Vagina (tissue), 2 donors: Measurements from ENCODE around the gene GCNT4. TPM values are rescaled to one million over a fixed set of nuclear protein-coding genes. Genes with fewer than 3 reads are reported as not detected.

ENCODE experiments used
- DNase-seq, 2 donors: peaks; one replicate each; pipeline ENCODE4 v3.0.0-alpha.2; 2017; ENCODE audit errors: extremely low spot score in 2 of 2
- H3K27ac ChIP-seq: fragments of 200-600 bp; sonication (generic); one replicate; pipeline ENCODE4 v1.5.1; 2019
- H3K27me3 ChIP-seq: fragments of 200-600 bp; sonication (generic); one replicate; pipeline ENCODE4 v1.5.1; 2019
- H3K36me3 ChIP-seq, 2 donors: fragments of 200-600 bp; sonication (generic); one replicate each; pipeline ENCODE4 v1.5.1; 2017 to 2019
- H3K4me1 ChIP-seq: fragments of 200-600 bp; sonication (generic); one replicate; pipeline ENCODE4 v1.5.1; 2019
- H3K4me3 ChIP-seq, 2 donors: fragments of 200-600 bp; sonication (generic); 1 replicate in 1 of 2; 2 replicates in 1 of 2; pipeline ENCODE4 v1.5.1; 2016 to 2019
- H3K9me3 ChIP-seq: fragments of 200-600 bp; sonication (generic); one replicate; pipeline ENCODE4 v1.5.1; 2019
- POLR2A ChIP-seq, 2 donors: fragments of 450-650 bp; IDR thresholded peaks; one replicate each; pipeline ENCODE4 v1.6.1; 2017; ENCODE audit warnings: antibody characterized with exemption in 2 of 2, mild to moderate bottlenecking in 2 of 2, moderate library complexity in 2 of 2
- POLR2AphosphoS5 ChIP-seq, 2 donors: sonication (generic); formaldehyde crosslinking; IDR thresholded peaks; one replicate each; pipeline ENCODE4 v1.9.0; 2017; ENCODE audit warnings: antibody characterized with exemption in 2 of 2, mild to moderate bottlenecking in 2 of 2, low read depth in 1 of 2; ENCODE audit not compliant: insufficient read depth in 1 of 2
- intact Hi-C: fragments of 100-400 bp; cut with DNase I; formaldehyde crosslinking; loops from one replicate; pipeline ENCODE4 v1.15.1; 2023
- total RNA-seq: library from RNA; depleted of rRNA; stranded (reverse); fragments of >200 nt; gene quantifications from one replicate; pipeline ENCODE4 v1.2.3, GENCODE V29; 2016
- TF ChIP-seq, protein P1 (sequence below), 3 experiments: fragments of 450-650 bp in 2 of 3; fragments of 200-600 bp in 1 of 3; sonication (generic) in 1 of 3; IDR thresholded peaks; one replicate each; pipeline ENCODE4 v1.5.1; 2017 to 2019; ENCODE audit warnings: antibody characterized with exemption in 3 of 3, mild to moderate bottlenecking in 2 of 3, moderate library complexity in 2 of 3

GCNT4 gene
- total RNA-seq, 1 donor from 2014 or later: 2.5 TPM

DNA sequence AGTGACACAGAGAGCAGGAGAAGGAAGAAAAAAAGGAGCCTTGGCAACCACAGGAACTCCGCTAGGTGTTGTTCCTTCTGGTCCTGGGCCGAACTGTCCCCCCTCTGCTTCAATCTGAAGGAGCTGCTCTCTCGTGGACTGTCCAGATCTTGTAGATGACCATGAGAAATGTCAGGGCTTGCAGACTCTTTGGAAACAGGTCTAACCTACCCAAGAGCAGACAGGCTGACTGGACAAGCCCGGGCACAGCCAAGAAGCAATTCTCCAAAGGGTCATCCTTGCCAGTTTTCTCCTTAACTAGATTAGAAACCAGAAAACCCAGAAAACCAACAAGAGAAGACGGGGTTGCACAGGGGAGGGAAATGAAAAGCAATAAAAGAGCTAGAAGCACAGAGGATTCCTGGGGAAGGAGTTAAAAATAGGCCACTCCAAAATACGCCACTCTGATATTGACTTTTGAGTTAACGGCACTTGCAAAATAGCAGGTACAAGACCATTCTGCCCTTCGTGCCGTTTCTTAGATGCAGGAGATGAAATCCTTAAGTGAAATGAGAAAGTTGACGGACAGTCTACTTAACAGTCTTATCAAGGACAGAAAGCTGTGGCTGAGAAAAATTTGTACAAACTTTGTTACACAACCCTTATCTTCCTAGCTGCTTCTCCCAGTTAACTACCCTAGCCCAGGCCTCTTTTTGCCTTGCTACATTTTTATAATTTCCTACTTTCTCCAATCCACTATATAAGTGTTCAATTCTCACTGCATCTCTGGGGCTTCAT is 5.8 kb downstream of the GCNT4 start:
- H3K4me1 ChIP-seq: peaks cover 31% of the 10 kb centered on the region
- no peak for TF ChIP-seq POLR2A (IDR thresholded peaks at IDR 0.05)
- TF ChIP-seq, protein P1, sequence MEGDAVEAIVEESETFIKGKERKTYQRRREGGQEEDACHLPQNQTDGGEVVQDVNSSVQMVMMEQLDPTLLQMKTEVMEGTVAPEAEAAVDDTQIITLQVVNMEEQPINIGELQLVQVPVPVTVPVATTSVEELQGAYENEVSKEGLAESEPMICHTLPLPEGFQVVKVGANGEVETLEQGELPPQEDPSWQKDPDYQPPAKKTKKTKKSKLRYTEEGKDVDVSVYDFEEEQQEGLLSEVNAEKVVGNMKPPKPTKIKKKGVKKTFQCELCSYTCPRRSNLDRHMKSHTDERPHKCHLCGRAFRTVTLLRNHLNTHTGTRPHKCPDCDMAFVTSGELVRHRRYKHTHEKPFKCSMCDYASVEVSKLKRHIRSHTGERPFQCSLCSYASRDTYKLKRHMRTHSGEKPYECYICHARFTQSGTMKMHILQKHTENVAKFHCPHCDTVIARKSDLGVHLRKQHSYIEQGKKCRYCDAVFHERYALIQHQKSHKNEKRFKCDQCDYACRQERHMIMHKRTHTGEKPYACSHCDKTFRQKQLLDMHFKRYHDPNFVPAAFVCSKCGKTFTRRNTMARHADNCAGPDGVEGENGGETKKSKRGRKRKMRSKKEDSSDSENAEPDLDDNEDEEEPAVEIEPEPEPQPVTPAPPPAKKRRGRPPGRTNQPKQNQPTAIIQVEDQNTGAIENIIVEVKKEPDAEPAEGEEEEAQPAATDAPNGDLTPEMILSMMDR (IDR thresholded peaks at IDR 0.05): no peak
- TF ChIP-seq POLR2AphosphoS5 (IDR thresholded peaks at IDR 0.05; ENCODE audit: insufficient read depth in 1 of 2, low read depth in 1 of 2): no peak
- DNase-seq: no peak
- H3K4me3 ChIP-seq: no peak overlapping the region
- no peak overlapping the region for H3K27ac ChIP-seq
- H3K9me3 ChIP-seq: no peaks in the 10 kb centered on the region
- no peaks in the 10 kb centered on the region for H3K36me3 ChIP-seq
- no peaks in the 10 kb centered on the region for H3K27me3 ChIP-seq
- intact Hi-C loops: no loop called here

DNA sequence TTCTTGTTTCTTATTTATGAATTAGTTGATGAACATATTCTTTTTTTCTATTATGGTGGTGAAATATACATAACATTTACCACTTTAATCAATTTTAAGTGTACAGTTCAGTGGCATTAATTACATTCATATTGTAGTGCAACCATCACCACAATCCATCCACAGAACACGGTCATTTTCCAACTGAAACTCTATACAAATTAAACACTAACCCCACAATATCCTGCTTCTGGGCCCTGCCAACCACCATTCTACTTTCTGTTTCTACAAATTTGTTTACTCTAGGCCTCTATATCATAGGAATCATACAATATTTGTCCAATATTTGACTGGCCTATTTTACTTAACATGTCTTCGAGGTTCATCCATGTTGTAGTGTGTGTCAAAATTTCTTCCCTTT is 7.3 kb downstream of the GCNT4 start:
- Histone ChIP-seq H3K36me3 (no peaks in the 10 kb centered on the region), H3K4me1 (peaks cover 16% of the 10 kb centered on the region), H3K27me3 (no peaks in the 10 kb centered on the region), H3K27ac (no peak overlapping the region), H3K4me3 (no peak overlapping the region), H3K9me3 (no peaks in the 10 kb centered on the region)
- no peak for DNase-seq
- TF ChIP-seq, protein P1 (IDR thresholded peaks at IDR 0.05): no peak
- TF ChIP-seq POLR2AphosphoS5 (IDR thresholded peaks at IDR 0.05; ENCODE audit: insufficient read depth in 1 of 2, low read depth in 1 of 2) (no peak), POLR2A (IDR thresholded peaks at IDR 0.05) (no peak)
- intact Hi-C loops: no loop called here

DNA sequence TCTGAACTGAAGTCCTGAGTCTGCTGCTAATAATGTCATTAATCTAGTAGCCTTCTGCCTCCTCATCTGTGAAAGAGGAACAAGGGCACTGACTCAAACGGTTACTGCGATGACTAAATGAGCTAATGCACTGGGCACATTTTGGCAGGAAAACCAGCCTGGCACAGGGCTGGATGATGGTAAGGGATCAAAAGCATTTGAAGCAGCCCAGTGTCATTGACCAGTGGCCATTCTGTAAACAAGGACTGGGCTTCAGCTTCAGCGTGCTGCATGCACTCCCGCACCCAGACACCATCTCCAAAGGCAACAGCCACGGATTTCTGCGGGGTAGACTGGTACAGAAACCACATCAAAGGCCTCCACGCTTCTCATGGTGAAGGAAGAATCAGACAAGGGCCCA is 8.0 kb downstream of the GCNT4 start:
- H3K27me3 ChIP-seq: no peaks in the 10 kb centered on the region
- DNase-seq: no peak
- no peaks in the 10 kb centered on the region for H3K9me3 ChIP-seq
- TF ChIP-seq POLR2AphosphoS5 (IDR thresholded peaks at IDR 0.05; ENCODE audit: insufficient read depth in 1 of 2, low read depth in 1 of 2) (no peak), POLR2A (IDR thresholded peaks at IDR 0.05) (no peak)
- TF ChIP-seq, protein P1 (IDR thresholded peaks at IDR 0.05): no peak
- intact Hi-C loops: no loop called here
- no peak overlapping the region for H3K27ac ChIP-seq
- no peak overlapping the region for H3K4me3 ChIP-seq
- no peaks in the 10 kb centered on the region for H3K36me3 ChIP-seq
- peaks cover 11% of the 10 kb centered on the region for H3K4me1 ChIP-seq

DNA sequence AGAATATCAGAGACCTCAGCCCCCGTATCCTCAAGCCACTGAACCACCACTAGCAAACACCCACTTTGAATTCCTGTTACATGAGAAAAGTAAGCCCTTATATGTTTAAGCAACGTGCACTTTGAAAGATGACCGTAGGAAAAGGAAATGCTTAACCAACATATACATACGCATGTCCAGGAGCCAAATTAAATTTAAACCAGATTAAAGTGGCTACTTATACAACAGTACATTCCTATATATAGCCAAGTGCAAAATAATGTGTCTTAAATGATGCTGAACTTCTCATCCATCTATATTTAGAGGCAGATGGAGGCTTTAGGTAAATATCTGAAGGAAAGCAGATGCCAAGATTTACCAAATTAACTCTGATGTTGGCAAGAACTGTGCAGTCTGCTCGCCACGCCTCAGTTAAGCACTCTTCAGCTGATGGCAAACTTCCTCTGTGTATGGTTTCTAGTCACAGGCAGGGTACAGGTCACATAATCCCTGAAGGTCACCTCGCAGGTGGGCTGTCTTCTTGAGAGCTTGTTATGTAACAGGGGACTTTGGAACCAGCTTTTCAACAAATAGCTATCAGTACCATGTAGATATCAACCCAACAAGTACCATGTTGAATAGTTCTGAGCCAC is 8.6 kb downstream of the GCNT4 start:
- Histone ChIP-seq H3K36me3 (no peaks in the 10 kb centered on the region), H3K9me3 (no peaks in the 10 kb centered on the region), H3K4me1 (peaks cover 7% of the 10 kb centered on the region), H3K27me3 (no peaks in the 10 kb centered on the region), H3K4me3 (no peak overlapping the region), H3K27ac (no peak overlapping the region)
- intact Hi-C loops: no loop called here
- TF ChIP-seq POLR2AphosphoS5 (IDR thresholded peaks at IDR 0.05; ENCODE audit: insufficient read depth in 1 of 2, low read depth in 1 of 2) (no peak), POLR2A (IDR thresholded peaks at IDR 0.05) (no peak)
- TF ChIP-seq, protein P1 (IDR thresholded peaks at IDR 0.05): no peak
- DNase-seq: no peak

DNA sequence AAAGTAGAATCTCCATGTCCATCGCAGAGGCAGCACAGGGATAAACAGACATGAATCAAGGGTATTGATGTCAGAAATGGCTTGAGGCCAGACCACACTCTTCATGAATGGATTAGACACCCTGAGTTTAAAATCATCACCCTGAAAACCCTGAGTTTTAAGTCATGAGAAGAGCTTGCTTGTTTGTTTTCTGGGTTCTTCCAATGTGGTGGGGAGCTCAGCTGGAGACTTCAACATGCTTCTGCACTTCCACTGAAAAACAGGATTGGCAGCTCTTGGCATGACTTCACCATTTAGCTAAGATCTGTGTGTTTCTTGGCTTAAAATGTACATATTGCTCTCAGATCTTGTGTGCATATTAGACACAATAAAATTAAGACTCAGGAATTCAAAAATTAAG is 9.8 kb downstream of the GCNT4 start:
- Histone ChIP-seq H3K4me1 (no peaks in the 10 kb centered on the region), H3K27ac (no peak overlapping the region), H3K36me3 (no peaks in the 10 kb centered on the region), H3K4me3 (no peak overlapping the region), H3K27me3 (no peaks in the 10 kb centered on the region), H3K9me3 (no peaks in the 10 kb centered on the region)
- no peak for DNase-seq
- intact Hi-C loops: no loop called here
- no peak for TF ChIP-seq POLR2A (IDR thresholded peaks at IDR 0.05)
- TF ChIP-seq, protein P1 (IDR thresholded peaks at IDR 0.05): no peak
- no peak for TF ChIP-seq POLR2AphosphoS5 (IDR thresholded peaks at IDR 0.05; ENCODE audit: insufficient read depth in 1 of 2, low read depth in 1 of 2)
